Measurements from ENCODE around the gene LILRB5.
"Not testable (repeated sequence)": the region's sequence is repeated elsewhere in the genome, so short reads cannot be mapped to it uniquely, and the experiment has no call there.

LILRB5 gene

DNA sequence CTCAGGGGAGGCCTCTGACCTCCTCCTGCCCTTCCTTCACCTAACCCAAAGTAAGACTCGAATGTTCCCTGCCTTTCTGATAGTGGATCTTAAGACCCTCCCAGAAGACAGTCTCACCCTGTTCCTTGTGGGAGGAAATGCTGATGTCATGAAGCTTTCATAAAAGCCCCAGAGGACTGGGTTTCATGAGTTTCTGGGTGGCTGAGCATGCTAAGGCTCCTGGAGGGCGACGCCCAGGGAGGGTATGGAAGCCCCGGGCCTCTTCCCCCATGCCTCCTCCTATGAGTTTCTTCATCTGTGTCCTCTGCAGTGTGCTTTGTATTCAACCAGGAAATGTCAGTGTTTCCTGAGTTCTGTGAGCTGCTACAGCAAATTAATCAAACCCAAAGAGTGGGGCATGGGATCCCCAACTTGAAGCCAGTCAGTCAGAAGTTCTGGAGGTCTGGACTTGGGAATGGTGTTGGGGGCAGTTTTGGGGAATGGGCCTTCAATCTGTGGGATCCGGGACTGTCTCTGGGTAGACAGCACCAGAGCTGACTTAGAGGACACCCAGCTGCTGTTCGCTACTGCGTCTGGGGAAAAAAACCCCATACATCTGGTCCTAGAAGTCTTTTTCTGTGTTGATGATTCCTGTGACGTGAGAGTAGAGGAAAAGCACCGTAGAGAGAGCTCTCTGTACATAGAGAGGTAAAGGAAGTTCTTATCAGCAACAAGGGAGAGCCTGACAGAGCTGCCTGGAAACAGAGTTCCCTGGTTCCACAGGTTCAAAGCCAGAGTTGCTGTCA is 25.8 kb upstream of the LILRB5 start:
- Histone ChIP-seq H3K9me3 (ENCODE audit: control insufficient read depth, insufficient read depth, low read length) (no peaks in the 10 kb centered on the region), H3K9ac (ENCODE audit: low read depth, low read length) (no peak overlapping the region), H3K4me3 (ENCODE audit: low read depth, low read length) (no peak overlapping the region), H3K36me3 (ENCODE audit: control insufficient read depth, insufficient read depth, low read length) (no peaks in the 10 kb centered on the region), H3K27me3 (ENCODE audit: control insufficient read depth, insufficient read depth, low read length) (no peaks in the 10 kb centered on the region), H3K4me1 (ENCODE audit: control insufficient read depth, insufficient read depth, low read length) (no peaks in the 10 kb centered on the region)

DNA sequence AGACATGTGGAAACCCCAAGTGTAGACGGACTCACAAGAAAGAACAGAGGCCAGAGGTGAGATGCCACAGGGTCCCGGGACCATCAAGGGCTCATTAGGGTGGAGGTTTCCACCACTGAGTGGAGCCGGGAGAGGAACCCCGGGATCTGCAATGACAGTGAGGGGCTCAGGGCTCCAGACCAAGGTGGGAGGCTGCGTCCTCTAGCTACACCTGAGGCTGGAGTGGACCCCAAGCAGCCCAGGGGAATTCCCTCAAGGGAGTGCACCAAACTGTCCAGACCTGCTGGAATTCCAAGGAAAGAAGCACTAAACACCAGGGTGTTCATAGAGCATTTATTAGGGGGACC is 24.6 kb upstream of the LILRB5 start:
- not testable (repeated sequence) for H3K36me3 ChIP-seq (ENCODE audit: control insufficient read depth, insufficient read depth, low read length); H3K9ac ChIP-seq (ENCODE audit: low read depth, low read length); H3K27me3 ChIP-seq (ENCODE audit: control insufficient read depth, insufficient read depth, low read length); H3K4me3 ChIP-seq (ENCODE audit: low read depth, low read length); H3K9me3 ChIP-seq (ENCODE audit: control insufficient read depth, insufficient read depth, low read length); H3K4me1 ChIP-seq (ENCODE audit: control insufficient read depth, insufficient read depth, low read length)

DNA sequence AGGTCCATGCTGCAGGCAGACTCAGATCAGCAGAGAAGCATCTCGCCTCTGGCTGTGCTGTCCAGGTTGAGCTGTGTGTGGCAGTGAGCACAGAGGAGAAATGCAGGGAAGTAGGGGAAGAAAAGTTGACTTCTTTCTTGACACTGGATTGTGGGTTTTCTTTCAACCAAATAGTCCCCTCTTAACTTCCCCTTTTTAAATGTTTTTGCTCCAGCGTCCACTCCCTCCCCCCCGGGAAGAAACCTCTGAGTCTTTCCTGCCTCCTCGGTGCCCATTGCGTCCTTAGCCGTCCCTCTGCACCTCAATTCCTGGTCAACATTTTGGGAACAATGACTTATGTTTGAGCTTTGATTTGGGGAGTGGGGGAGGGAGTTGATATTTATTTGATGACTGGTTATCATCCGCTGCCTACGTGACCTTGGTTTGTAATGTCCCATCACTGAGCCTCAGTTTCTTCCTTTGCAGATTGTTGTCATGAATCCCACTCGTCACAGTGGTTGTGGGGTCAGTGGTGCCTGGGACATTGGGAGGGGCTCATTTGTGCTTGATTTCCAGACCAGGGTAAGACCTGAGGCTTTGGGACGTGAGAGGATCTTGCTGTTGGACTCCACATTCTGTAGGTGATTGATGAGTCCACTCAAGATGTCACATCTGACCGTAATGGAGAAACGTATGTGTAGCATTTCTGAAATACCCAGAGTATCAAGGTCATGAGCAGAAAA is 24.1 kb upstream of the LILRB5 start, which contains the start of gene LILRB2:
LILRB2 (minus strand) TSS at position 104 of the 722 bp plus-strand sequence. CDS start 614 bp downstream, outside the sequence.
- Histone ChIP-seq H3K27me3 (ENCODE audit: control insufficient read depth, insufficient read depth, low read length) (no peaks in the 10 kb centered on the region), H3K9me3 (ENCODE audit: control insufficient read depth, insufficient read depth, low read length) (no peaks in the 10 kb centered on the region), H3K9ac (ENCODE audit: low read depth, low read length) (no peak within 1 kb of the TSS), H3K36me3 (ENCODE audit: control insufficient read depth, insufficient read depth, low read length) (no peaks in the 10 kb centered on the region), H3K4me1 (ENCODE audit: control insufficient read depth, insufficient read depth, low read length) (no peaks in the 10 kb centered on the region), H3K4me3 (ENCODE audit: low read depth, low read length) (no peak within 1 kb of the TSS)

- not testable (repeated sequence) for H3K9ac ChIP-seq (ENCODE audit: low read depth, low read length); H3K27me3 ChIP-seq (ENCODE audit: control insufficient read depth, insufficient read depth, low read length); H3K4me3 ChIP-seq (ENCODE audit: low read depth, low read length); H3K36me3 ChIP-seq (ENCODE audit: control insufficient read depth, insufficient read depth, low read length); H3K4me1 ChIP-seq (ENCODE audit: control insufficient read depth, insufficient read depth, low read length); H3K9me3 ChIP-seq (ENCODE audit: control insufficient read depth, insufficient read depth, low read length)
Measured at GRCh38 chr19:54280441-54280840, 23.4 kb upstream of the LILRB5 start.

DNA sequence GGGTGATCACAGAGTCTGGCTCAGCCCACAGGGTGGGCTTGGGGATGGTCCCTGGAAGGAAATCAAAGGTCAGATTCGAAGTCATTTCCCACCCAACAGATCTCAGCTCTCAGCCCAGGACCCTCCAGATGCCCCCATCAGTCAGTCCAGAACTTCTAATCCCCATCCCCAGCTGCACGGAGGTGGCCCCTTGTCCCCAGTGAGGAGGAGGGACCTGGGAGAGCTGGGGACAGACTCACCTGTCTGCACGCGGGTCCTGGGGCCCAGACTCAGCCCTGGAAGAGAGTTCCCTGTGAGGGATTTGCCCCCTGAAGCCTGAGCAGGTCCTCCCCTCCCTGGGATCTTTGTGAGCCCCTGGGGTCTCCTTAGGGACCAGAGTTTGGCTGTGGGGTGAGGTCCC is 23.0 kb upstream of the LILRB5 start:
- not testable (repeated sequence) for H3K9ac ChIP-seq (ENCODE audit: low read depth, low read length); H3K36me3 ChIP-seq (ENCODE audit: control insufficient read depth, insufficient read depth, low read length); H3K4me1 ChIP-seq (ENCODE audit: control insufficient read depth, insufficient read depth, low read length); H3K9me3 ChIP-seq (ENCODE audit: control insufficient read depth, insufficient read depth, low read length); H3K27me3 ChIP-seq (ENCODE audit: control insufficient read depth, insufficient read depth, low read length); H3K4me3 ChIP-seq (ENCODE audit: low read depth, low read length)

GRCh38 chr19:54279406-54279962 is 22.4 kb upstream of the LILRB5 start:
- Histone ChIP-seq H3K36me3 (ENCODE audit: control insufficient read depth, insufficient read depth, low read length) (no peaks in the 10 kb centered on the region), H3K9ac (ENCODE audit: low read depth, low read length) (no peak overlapping the region), H3K4me3 (ENCODE audit: low read depth, low read length) (no peak overlapping the region), H3K4me1 (ENCODE audit: control insufficient read depth, insufficient read depth, low read length) (no peaks in the 10 kb centered on the region), H3K27me3 (ENCODE audit: control insufficient read depth, insufficient read depth, low read length) (no peaks in the 10 kb centered on the region), H3K9me3 (ENCODE audit: control insufficient read depth, insufficient read depth, low read length) (no peaks in the 10 kb centered on the region)

DNA sequence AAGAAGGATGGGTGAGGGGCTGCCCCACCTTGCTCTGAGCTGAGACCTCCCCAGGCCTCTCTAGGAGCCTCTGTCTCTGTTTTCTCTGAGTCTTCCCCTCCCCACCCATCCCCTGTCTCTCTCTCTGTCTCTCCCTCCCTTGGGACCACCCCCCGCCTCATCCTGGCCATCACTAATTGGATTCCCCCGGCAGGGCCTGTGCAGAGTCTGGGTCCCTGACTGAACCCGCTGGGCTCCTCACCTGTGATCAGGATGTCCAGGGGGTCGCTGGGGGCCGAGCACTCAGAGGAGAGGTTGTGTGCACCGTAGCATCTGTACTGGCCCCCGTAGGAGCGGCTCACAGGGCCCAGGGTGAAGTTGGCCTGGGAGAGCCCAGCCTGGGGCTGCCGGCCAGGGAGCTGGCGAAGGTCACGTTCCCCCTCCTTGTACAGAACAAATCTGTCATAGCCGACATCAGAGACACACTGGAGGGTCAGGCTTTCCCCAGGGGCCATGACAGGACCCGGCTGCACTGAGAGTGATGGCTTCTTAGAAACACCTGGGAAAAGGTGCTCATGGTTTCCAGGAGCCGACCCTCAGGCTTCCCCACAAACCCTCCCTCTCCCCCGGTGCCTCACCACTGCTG is 21.6 kb upstream of the LILRB5 start:
- not testable (repeated sequence) for H3K9ac ChIP-seq (ENCODE audit: low read depth, low read length); H3K27me3 ChIP-seq (ENCODE audit: control insufficient read depth, insufficient read depth, low read length); H3K9me3 ChIP-seq (ENCODE audit: control insufficient read depth, insufficient read depth, low read length); H3K36me3 ChIP-seq (ENCODE audit: control insufficient read depth, insufficient read depth, low read length); H3K4me1 ChIP-seq (ENCODE audit: control insufficient read depth, insufficient read depth, low read length); H3K4me3 ChIP-seq (ENCODE audit: low read depth, low read length)

GRCh38 chr19:54278056-54278455 is 21.0 kb upstream of the LILRB5 start:
- not testable (repeated sequence) for H3K36me3 ChIP-seq (ENCODE audit: control insufficient read depth, insufficient read depth, low read length); H3K9me3 ChIP-seq (ENCODE audit: control insufficient read depth, insufficient read depth, low read length); H3K9ac ChIP-seq (ENCODE audit: low read depth, low read length); H3K4me1 ChIP-seq (ENCODE audit: control insufficient read depth, insufficient read depth, low read length); H3K4me3 ChIP-seq (ENCODE audit: low read depth, low read length); H3K27me3 ChIP-seq (ENCODE audit: control insufficient read depth, insufficient read depth, low read length)

- not testable (repeated sequence) for H3K36me3 ChIP-seq (ENCODE audit: control insufficient read depth, insufficient read depth, low read length); H3K9me3 ChIP-seq (ENCODE audit: control insufficient read depth, insufficient read depth, low read length); H3K4me1 ChIP-seq (ENCODE audit: control insufficient read depth, insufficient read depth, low read length); H3K9ac ChIP-seq (ENCODE audit: low read depth, low read length); H3K4me3 ChIP-seq (ENCODE audit: low read depth, low read length); H3K27me3 ChIP-seq (ENCODE audit: control insufficient read depth, insufficient read depth, low read length)
Measured at GRCh38 chr19:54277111-54277615, 20.1 kb upstream of the LILRB5 start.

- H3K4me1 ChIP-seq (ENCODE audit: control insufficient read depth, insufficient read depth, low read length): no peaks in the 10 kb centered on the region
- no peak overlapping the region for H3K9ac ChIP-seq (ENCODE audit: low read depth, low read length)
- no peak overlapping the region for H3K4me3 ChIP-seq (ENCODE audit: low read depth, low read length)
- H3K36me3 ChIP-seq (ENCODE audit: control insufficient read depth, insufficient read depth, low read length): no peaks in the 10 kb centered on the region
- H3K27me3 ChIP-seq (ENCODE audit: control insufficient read depth, insufficient read depth, low read length): no peaks in the 10 kb centered on the region
- no peaks in the 10 kb centered on the region for H3K9me3 ChIP-seq (ENCODE audit: control insufficient read depth, insufficient read depth, low read length)
Measured at GRCh38 chr19:54275951-54276350, 18.9 kb upstream of the LILRB5 start.

DNA sequence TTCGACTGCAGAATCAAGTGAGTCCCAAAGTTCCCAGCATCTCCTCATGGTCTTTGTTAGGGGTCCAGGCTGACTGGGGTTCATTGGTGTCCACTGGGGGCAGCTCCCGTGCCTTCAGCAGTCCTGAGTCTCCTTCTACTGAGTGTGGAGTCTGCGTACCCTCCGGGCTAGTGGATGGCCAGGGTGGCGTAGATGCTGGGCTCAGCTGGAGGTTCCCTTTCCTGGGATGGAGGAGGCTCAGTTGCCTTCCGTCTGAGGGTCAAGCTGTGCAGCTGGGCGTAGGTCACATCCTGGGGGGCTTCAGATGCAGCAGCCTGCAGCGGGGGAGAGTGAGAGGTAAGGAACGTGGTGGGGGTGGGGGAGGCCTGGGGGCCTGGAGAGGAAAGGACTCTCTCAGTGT is 17.4 kb upstream of the LILRB5 start:
- not testable (repeated sequence) for H3K4me1 ChIP-seq (ENCODE audit: control insufficient read depth, insufficient read depth, low read length); H3K27me3 ChIP-seq (ENCODE audit: control insufficient read depth, insufficient read depth, low read length); H3K9ac ChIP-seq (ENCODE audit: low read depth, low read length); H3K4me3 ChIP-seq (ENCODE audit: low read depth, low read length); H3K36me3 ChIP-seq (ENCODE audit: control insufficient read depth, insufficient read depth, low read length); H3K9me3 ChIP-seq (ENCODE audit: control insufficient read depth, insufficient read depth, low read length)

Measured in iPS-15b (cell line).